Nephron progenitor cell (in vitro differentiated cells): Measurements from ENCODE around the gene RIPPLY1.

Source experiments
- DNase-seq: peaks from one replicate; pipeline ENCODE4 v3.0.0; 2021
- H3K27ac Mint-ChIP-seq: 2 replicates; pipeline ENCODE4 v1.8.0; 2021; ENCODE audit warnings: mild to moderate bottlenecking, moderate library complexity, mixed read lengths
- H3K27me3 Mint-ChIP-seq: 2 replicates; pipeline ENCODE4 v1.8.0; 2021; ENCODE audit warnings: mild to moderate bottlenecking, low read depth, mixed read lengths; ENCODE audit not compliant: poor library complexity
- H3K36me3 Mint-ChIP-seq: 2 replicates; pipeline ENCODE4 v1.8.0; 2021; ENCODE audit warnings: low read depth, mixed read lengths
- H3K4me1 Mint-ChIP-seq: 2 replicates; pipeline ENCODE4 v1.8.0; 2021; ENCODE audit warnings: mixed read lengths
- H3K4me3 Mint-ChIP-seq: 2 replicates; pipeline ENCODE4 v1.8.0; 2021; ENCODE audit warnings: mild to moderate bottlenecking, moderate library complexity, mixed read lengths
- H3K9me3 Mint-ChIP-seq: 2 replicates; pipeline ENCODE4 v1.8.0; 2021; ENCODE audit warnings: mild to moderate bottlenecking, moderate library complexity, mixed read lengths
- CTCF ChIP-seq: fragments of 200-600 bp; sonication (generic); IDR thresholded peaks from 2 replicates; pipeline ENCODE4 v1.5.0; 2021; ENCODE audit warnings: antibody characterized with exemption

Gene RIPPLY1

GRCh38 chrX:106899276-106899675 lies 3.9 kb downstream of the RIPPLY1 start:
- no peak for TF ChIP-seq CTCF
- H3K36me3 Mint-ChIP-seq, result no peaks in the 10 kb centered on the region
- peak overlapping the region; percentile 42 for H3K27ac Mint-ChIP-seq

GRCh38 chrX:106898462-106898861 lies 4.7 kb downstream of the RIPPLY1 start:
- Mint-ChIP-seq H3K27ac (no peak overlapping the region), H3K9me3 (peaks cover 45% of the 10 kb centered on the region), H3K4me1 (peaks cover 60% of the 10 kb centered on the region), H3K27me3 (peaks cover 19% of the 10 kb centered on the region), H3K4me3 (no peak overlapping the region), H3K36me3 (no peaks in the 10 kb centered on the region)
- no peak for DNase-seq
- TF ChIP-seq CTCF, result peak; percentile 36

More at GRCh38 chrX:106899276-106899675, 3.9 kb downstream of the RIPPLY1 start:
- Mint-ChIP-seq H3K4me3 (no peak overlapping the region), H3K27me3 (peaks cover 19% of the 10 kb centered on the region), H3K4me1 (peaks cover 63% of the 10 kb centered on the region), H3K9me3 (peaks cover 43% of the 10 kb centered on the region)
- no peak for DNase-seq

- Mint-ChIP-seq H3K4me3 (no peak overlapping the region), H3K9me3 (peaks cover 43% of the 10 kb centered on the region), H3K27ac (no peak overlapping the region), H3K36me3 (no peaks in the 10 kb centered on the region), H3K27me3 (peaks cover 21% of the 10 kb centered on the region), H3K4me1 (peaks cover 53% of the 10 kb centered on the region)
- no peak for TF ChIP-seq CTCF
- DNase-seq, result no peak
These were observed 5.9 kb downstream of the RIPPLY1 start for GRCh38 chrX:106897259-106897658.

GRCh38 chrX:106894978-106895452 lies 8.1 kb downstream of the RIPPLY1 start:
- Mint-ChIP-seq H3K36me3 (no peaks in the 10 kb centered on the region), H3K9me3 (peaks cover 35% of the 10 kb centered on the region), H3K4me1 (peaks cover 52% of the 10 kb centered on the region), H3K27ac (no peak overlapping the region), H3K4me3 (no peak overlapping the region), H3K27me3 (peaks cover 13% of the 10 kb centered on the region)
- no peak for DNase-seq
- TF ChIP-seq CTCF, result no peak

GRCh38 chrX:106894392-106894909 lies 8.7 kb downstream of the RIPPLY1 start:
- peaks cover 33% of the 10 kb centered on the region for H3K9me3 Mint-ChIP-seq
- no peaks in the 10 kb centered on the region for H3K36me3 Mint-ChIP-seq
- H3K27me3 Mint-ChIP-seq, result peaks cover 13% of the 10 kb centered on the region
- H3K4me1 Mint-ChIP-seq, result peaks cover 47% of the 10 kb centered on the region
- no peak overlapping the region for H3K27ac Mint-ChIP-seq
- DNase-seq, result peak; percentile 70
- TF ChIP-seq CTCF, result peak; percentile 75
- no peak overlapping the region for H3K4me3 Mint-ChIP-seq

GRCh38 chrX:106891762-106892460 lies 11.2 kb downstream of the RIPPLY1 start:
- Mint-ChIP-seq H3K27me3 (peaks cover 18% of the 10 kb centered on the region), H3K36me3 (no peaks in the 10 kb centered on the region), H3K27ac (no peak overlapping the region), H3K4me1 (peaks cover 33% of the 10 kb centered on the region), H3K9me3 (peaks cover 33% of the 10 kb centered on the region), H3K4me3 (no peak overlapping the region)
- TF ChIP-seq CTCF, result no peak
- no peak for DNase-seq
